Fibroblast of upper back skin (primary cell): ENCODE results near the gene CDCA5.

ENCODE experiments used
- DNase-seq: peaks from one replicate; pipeline ENCODE4 v3.0.0-alpha.2; 2013

Gene CDCA5, protein sequence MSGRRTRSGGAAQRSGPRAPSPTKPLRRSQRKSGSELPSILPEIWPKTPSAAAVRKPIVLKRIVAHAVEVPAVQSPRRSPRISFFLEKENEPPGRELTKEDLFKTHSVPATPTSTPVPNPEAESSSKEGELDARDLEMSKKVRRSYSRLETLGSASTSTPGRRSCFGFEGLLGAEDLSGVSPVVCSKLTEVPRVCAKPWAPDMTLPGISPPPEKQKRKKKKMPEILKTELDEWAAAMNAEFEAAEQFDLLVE

GRCh38 chr11:65083834-65084597 lies at the start of gene CDCA5, which contains the start of gene ZFPL1:
Gene CDCA5 (minus strand): TSS chr11:65084040. CDS start chr11:65083978, 62 bp downstream.
Gene ZFPL1 (plus strand): TSS chr11:65084222. CDS start chr11:65084699, 477 bp downstream.
- DNase-seq = peak; percentile 95

DNA sequence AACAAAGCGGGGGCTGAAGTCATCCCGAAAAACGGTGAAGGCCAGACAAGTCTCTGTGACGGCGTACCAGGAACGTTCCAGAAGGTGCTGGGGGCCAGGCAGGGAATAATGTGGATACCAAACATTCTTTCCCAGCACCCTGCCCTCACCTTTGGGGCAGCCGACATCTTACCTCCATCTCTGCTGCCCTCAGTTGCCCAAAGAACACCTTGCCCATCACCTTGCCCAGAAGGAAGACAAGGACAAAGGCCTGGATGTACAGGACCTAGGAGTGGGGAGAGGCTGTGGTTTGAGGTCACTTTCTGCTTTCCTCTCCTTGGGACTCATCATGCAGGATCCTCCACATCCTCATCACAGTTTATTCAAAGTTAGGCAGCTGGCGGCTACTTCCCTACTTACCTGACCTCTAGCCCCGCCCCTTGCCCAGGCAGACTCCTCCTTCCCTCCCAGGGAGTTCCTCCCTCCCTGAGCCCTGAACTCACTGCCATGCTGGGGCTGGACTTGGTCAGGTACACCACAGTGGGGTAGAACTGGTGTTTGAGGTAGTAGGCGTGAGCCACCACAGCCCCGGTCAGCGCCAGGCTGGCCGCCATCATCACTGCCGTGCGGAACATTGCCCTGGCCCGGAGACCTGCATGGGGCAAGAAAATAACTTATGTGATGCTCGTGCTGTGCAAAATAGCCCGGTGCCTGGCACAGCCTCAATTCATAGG lies 49.3 kb upstream of the CDCA5 start:
- no peak for DNase-seq

DNA sequence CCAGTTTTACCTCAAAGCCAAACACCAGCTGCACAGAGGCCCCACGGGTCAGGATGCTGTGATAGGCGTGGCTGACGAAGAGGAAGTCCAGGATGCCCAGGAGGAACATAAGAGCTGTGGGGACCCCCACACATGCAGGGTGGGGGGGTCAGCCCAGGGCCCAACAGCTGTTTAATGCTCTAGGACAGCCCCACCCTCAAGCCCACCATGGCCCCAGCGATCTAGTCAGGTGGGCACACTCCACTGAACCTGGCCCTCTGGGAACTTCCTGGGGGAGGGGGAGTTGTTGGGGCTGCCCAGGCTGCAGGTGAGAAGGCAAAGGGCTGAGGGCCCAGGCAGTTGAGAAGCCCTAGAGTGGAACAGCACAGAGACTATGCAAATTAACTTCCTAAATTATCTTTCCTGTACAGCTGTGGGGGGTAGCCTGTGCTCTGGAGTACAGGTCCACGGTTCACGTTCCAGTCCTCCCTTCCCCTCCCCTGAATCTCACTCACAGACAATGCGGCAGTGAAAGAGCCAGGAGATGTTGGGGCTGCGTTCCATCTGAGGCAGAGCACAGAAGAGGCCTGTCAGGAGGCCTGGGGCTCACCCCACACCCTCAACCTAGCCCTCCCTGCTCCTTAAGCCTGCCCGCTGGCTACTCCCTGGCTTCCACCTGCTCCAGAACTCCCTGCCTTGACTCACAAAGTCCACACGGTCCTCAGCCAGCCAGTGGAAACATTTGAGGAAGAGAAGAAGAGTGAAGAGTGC lies 48.6 kb upstream of the CDCA5 start:
- no peak for DNase-seq

DNA sequence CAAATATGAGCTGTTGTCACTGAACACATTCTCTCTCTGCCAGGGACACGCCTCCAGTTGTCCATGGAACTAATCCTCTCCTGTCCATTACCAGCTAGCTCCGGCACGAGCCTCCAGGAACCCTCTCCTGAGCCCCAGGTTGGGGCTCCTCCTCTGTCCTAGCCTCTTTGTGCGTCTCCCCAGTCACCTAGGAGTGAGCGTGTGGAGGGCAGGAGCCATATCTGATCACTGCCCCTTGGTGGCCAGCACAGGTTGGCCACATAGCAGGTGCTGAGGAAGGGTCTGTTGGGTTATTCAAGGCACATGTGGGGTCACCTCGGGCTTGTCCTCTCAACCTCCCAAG lies 48.0 kb upstream of the CDCA5 start:
- DNase-seq = no peak

GRCh38 chr11:65131417-65131776 lies 47.6 kb upstream of the CDCA5 start:
- DNase-seq = no peak

- DNase-seq = no peak
Observed at GRCh38 chr11:65130631-65131416, 47.0 kb upstream of the CDCA5 start.

- no peak for DNase-seq
Observed at GRCh38 chr11:65129649-65130441, 46.0 kb upstream of the CDCA5 start.

DNA sequence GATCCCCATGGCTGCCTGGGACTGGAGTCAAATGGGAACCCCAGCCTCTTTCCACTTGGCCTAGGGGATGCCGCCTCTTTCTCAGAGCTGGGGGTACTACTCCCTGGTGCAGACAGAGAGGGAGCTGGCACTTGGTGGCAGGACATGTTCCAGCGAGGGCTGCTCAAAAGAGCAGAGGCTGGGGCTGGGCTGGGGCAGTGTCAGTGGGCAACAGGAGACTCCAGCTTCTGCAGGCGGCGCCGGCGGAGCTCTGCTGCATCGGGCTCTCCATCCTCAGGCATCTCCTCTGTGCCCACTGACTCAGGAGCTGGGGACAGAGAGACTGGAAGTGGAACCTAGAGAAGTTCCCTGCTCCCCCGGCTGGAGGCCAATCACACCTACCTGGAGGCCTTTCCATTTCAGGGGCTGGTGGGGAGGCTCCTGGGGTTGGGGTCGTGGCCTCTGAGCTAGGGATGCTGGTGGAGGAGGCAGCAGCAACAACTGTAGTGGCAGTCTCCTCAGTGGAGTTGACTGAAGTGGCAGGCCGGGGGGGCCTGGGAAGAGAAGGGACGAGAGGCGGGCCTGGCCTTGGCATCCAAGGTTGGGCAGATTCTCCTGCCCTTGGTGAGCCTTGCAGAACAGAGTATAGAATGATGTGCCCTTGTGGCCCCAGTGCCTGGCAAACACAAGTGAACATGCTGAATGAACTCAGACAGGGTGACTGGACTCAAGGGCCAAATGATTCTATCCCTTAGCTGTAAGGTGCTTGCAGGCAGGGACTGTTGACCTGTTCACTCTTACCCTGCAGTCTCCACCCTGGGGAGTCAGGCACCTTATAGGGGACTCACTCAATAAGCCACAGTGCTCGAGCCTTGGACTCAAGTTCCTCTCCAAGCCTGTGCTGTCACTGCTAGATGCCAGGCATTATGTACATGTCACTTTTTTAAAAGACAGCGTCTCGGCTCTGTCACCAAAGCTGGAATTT lies 44.6 kb upstream of the CDCA5 start:
- no peak for DNase-seq

GRCh38 chr11:65127473-65128181 lies 43.8 kb upstream of the CDCA5 start:
- DNase-seq = no peak

GRCh38 chr11:65126624-65127274 lies 42.9 kb upstream of the CDCA5 start:
- DNase-seq = no peak

DNA sequence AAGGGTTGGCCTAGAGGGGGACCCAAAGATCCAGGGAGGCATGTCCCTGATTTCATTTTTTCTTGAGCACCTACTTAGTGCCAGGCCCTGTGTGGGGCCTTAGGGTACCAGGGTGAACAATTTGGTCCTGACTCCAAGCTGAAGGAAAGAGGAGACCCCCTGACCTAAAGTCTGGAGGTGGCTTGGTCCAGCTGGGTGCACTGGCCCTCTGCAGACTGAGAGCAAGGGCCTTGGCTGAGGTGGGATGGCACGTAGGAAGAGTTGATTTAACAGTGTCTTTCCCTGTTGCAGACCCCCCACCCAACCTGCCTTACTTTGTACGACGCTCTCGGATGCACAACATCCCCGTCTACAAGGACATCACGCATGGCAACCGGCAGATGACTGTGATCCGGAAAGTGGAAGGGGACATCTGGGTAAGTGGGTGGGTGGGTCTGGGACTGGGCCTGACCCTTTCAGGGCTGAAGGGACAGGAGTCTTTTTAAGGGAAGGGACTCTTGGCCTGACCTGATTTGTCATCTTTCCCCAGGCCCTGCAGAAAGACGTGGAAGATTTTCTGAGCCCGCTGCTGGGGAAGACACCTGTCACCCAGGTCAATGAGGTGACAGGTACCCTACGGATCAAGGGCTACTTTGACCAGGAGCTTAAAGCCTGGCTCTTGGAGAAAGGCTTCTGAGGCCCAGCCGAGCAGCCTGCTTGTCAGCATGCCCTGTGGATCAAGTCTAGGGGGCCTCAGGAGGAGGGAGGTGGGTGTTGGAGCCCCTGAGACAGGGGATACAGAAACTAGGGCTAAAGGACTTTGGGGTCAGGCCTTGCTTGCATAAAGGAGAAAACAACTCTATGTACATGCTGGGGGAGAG lies 41.6 kb upstream of the CDCA5 start:
- no peak for DNase-seq

DNA sequence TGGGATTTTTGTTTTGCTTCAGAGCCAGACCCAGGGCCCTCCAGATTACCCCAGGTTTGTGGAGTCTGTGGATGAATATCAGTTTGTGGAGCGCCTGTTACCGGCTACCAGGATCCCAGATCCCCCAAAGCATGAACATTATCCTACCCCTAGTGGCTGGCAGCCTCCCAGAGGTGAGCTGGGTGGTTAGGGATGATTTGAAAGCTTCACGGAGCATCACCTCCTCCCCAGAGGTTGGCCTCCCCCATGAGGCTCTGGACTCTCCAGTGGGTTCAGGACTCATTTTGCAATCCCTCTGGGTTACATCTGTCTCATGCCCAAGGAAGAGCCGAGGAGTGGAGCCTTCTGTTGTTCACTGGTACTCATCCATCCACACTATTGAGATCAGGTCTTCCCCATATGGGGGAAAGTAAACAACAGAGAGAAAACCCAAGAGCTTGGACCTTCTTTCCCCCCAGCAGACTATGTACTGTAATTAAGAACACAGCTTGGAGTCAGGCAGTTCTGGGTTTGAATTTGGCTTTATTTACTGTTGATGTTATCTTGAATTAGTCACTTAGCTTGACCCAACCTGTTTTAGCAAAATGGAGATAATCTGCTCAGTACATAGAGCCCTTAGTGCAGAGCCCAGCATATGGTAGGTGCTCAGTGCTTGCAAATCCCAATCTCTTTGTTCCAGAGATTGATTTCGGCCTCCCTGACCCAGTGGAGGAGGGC lies 40.8 kb upstream of the CDCA5 start:
- DNase-seq = no peak

- DNase-seq = peak; percentile 95
Observed at GRCh38 chr11:65121865-65122696, 38.2 kb upstream of the CDCA5 start, which contains the start of the genes FAU and MRPL49. Gene FAU (minus strand): TSS chr11:65122134. CDS start chr11:65121813, 321 bp downstream. Gene MRPL49 (plus strand): TSS chr11:65122321. CDS start chr11:65122347, 26 bp downstream.

GRCh38 chr11:65121447-65121864 lies 37.6 kb upstream of the CDCA5 start:
- DNase-seq = no peak

GRCh38 chr11:65120831-65121230 lies 37.0 kb upstream of the CDCA5 start:
- no peak for DNase-seq

DNA sequence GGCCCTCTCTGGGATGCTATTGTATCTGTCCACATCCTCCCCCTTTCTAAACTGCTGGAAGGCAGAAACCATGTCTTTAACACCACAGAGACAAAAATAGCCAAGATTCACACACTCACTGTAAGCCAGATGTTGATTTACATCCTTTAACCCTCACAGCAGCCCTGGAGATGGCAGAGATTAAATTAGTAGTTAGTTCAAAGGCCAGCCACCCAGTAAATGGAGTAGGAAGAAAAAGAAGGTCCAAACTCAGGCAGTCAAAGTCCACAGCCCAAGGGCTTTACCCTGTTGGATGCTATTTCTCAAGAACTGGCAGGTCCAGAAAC lies 35.8 kb upstream of the CDCA5 start:
- no peak for DNase-seq
